SK-N-SH treated with all-trans-retinoic acid at 6 μM for 48 hours (cell line): ENCODE measurements around the gene PIK3CD.

Experiments used
- CSDC2 ChIP-seq: fragments of 250-450 bp; sonication (Bioruptor Pico); IDR thresholded peaks from 2 replicates; pipeline ENCODE4 v1.5.0; 2020; ENCODE audit warnings: mild to moderate bottlenecking, moderate library complexity
- GLIS3 ChIP-seq: fragments of 250-450 bp; sonication (Bioruptor Pico); IDR thresholded peaks from 2 replicates; pipeline ENCODE4 v1.5.0; 2020; ENCODE audit warnings: mild to moderate bottlenecking, moderate library complexity
- PPARA ChIP-seq: fragments of 250-450 bp; sonication (Bioruptor Pico); IDR thresholded peaks from 2 replicates; pipeline ENCODE4 v1.5.0; 2020; ENCODE audit warnings: mild to moderate bottlenecking, borderline replicate concordance
- TF ChIP-seq, protein P1 (sequence below): fragments of 250-450 bp; sonication (Bioruptor Pico); IDR thresholded peaks from 2 replicates; pipeline ENCODE4 v1.5.1; 2021; ENCODE audit warnings: mild to moderate bottlenecking, moderate library complexity
- TF ChIP-seq, protein P2 (sequence below): fragments of 250-450 bp; sonication (Bioruptor Pico); IDR thresholded peaks from 2 replicates; pipeline ENCODE4 v1.5.0; 2020; ENCODE audit warnings: mild to moderate bottlenecking, moderate library complexity
- TF ChIP-seq, protein P3 (sequence below): fragments of 250-450 bp; sonication (Bioruptor Pico); IDR thresholded peaks from 2 replicates; pipeline ENCODE4 v1.8.0; 2020; ENCODE audit warnings: mild to moderate bottlenecking, moderate library complexity, borderline replicate concordance

- TF ChIP-seq, protein P1, sequence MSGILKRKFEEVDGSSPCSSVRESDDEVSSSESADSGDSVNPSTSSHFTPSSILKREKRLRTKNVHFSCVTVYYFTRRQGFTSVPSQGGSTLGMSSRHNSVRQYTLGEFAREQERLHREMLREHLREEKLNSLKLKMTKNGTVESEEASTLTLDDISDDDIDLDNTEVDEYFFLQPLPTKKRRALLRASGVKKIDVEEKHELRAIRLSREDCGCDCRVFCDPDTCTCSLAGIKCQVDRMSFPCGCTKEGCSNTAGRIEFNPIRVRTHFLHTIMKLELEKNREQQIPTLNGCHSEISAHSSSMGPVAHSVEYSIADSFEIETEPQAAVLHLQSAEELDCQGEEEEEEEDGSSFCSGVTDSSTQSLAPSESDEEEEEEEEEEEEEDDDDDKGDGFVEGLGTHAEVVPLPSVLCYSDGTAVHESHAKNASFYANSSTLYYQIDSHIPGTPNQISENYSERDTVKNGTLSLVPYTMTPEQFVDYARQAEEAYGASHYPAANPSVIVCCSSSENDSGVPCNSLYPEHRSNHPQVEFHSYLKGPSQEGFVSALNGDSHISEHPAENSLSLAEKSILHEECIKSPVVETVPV (CRISPR knock-in tag) = no peak
- TF ChIP-seq PPARA (CRISPR knock-in tag) (no peak), CSDC2 (CRISPR knock-in tag) (no peak), GLIS3 (CRISPR knock-in tag) (no peak)
- TF ChIP-seq, protein P2, sequence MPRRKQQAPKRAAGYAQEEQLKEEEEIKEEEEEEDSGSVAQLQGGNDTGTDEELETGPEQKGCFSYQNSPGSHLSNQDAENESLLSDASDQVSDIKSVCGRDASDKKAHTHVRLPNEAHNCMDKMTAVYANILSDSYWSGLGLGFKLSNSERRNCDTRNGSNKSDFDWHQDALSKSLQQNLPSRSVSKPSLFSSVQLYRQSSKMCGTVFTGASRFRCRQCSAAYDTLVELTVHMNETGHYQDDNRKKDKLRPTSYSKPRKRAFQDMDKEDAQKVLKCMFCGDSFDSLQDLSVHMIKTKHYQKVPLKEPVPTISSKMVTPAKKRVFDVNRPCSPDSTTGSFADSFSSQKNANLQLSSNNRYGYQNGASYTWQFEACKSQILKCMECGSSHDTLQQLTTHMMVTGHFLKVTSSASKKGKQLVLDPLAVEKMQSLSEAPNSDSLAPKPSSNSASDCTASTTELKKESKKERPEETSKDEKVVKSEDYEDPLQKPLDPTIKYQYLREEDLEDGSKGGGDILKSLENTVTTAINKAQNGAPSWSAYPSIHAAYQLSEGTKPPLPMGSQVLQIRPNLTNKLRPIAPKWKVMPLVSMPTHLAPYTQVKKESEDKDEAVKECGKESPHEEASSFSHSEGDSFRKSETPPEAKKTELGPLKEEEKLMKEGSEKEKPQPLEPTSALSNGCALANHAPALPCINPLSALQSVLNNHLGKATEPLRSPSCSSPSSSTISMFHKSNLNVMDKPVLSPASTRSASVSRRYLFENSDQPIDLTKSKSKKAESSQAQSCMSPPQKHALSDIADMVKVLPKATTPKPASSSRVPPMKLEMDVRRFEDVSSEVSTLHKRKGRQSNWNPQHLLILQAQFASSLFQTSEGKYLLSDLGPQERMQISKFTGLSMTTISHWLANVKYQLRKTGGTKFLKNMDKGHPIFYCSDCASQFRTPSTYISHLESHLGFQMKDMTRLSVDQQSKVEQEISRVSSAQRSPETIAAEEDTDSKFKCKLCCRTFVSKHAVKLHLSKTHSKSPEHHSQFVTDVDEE = no peak
- TF ChIP-seq, protein P3, sequence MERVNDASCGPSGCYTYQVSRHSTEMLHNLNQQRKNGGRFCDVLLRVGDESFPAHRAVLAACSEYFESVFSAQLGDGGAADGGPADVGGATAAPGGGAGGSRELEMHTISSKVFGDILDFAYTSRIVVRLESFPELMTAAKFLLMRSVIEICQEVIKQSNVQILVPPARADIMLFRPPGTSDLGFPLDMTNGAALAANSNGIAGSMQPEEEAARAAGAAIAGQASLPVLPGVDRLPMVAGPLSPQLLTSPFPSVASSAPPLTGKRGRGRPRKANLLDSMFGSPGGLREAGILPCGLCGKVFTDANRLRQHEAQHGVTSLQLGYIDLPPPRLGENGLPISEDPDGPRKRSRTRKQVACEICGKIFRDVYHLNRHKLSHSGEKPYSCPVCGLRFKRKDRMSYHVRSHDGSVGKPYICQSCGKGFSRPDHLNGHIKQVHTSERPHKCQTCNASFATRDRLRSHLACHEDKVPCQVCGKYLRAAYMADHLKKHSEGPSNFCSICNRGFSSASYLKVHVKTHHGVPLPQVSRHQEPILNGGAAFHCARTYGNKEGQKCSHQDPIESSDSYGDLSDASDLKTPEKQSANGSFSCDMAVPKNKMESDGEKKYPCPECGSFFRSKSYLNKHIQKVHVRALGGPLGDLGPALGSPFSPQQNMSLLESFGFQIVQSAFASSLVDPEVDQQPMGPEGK (CRISPR knock-in tag) = no peak
These were observed 41.5 kb upstream of the PIK3CD start for GRCh38 chr1:9609998-9610397.
